Gastrocnemius medialis (tissue), 4 donors: ENCODE results near the gene YTHDF1. TPM values are rescaled to one million over a fixed set of nuclear protein-coding genes. Genes with fewer than 3 reads are reported as not detected.
"Not testable (repeated sequence)": the region's sequence is repeated elsewhere in the genome, so short reads cannot be mapped to it uniquely, and the experiment has no call there.

Experiments used
- ATAC-seq, 2 donors: fragments of 150-250 bp; one replicate each; pipeline ENCODE4 v1.9.1; 2016
- DNase-seq, 2 donors: peaks; one replicate each; pipeline ENCODE4 v3.0.0-alpha.2; 2019
- H3K27ac ChIP-seq, 4 donors: fragments of 200-600 bp; sonication (generic); 1 replicate in 1 of 4; 2 replicates in 3 of 4; pipeline ENCODE4 v1.5.1; 2016 to 2018; ENCODE audit warnings: mild to moderate bottlenecking in 2 of 4, moderate library complexity in 1 of 4
- H3K27me3 ChIP-seq, 3 donors: fragments of 200-600 bp; sonication (generic) in 2 of 3; 1 replicate in 1 of 3; 2 replicates in 2 of 3; pipeline versions ENCODE4 v1.5.1 to v1.6.0; 2016 to 2019; ENCODE audit warnings: mild to moderate bottlenecking in 1 of 3, moderate library complexity in 1 of 3
- H3K36me3 ChIP-seq, 2 donors: fragments of 200-600 bp; sonication (generic) in 1 of 2; one replicate each; pipeline ENCODE4 v1.5.1; 2017 to 2018
- H3K4me1 ChIP-seq, 2 donors: fragments of 200-600 bp; sonication (generic) in 1 of 2; one replicate each; pipeline ENCODE4 v1.5.1; 2016 to 2017; ENCODE audit warnings: mild to moderate bottlenecking in 2 of 2
- H3K4me3 ChIP-seq, 4 donors: fragments of 200-600 bp; sonication (generic) in 3 of 4; 1 replicate in 1 of 4; 2 replicates in 3 of 4; pipeline ENCODE4 v1.5.1; 2016 to 2019; ENCODE audit warnings: mild to moderate bottlenecking in 2 of 4
- H3K9me3 ChIP-seq, 3 donors: fragments of 200-600 bp; sonication (generic) in 2 of 3; 1 replicate in 1 of 3; 2 replicates in 2 of 3; pipeline ENCODE4 v1.5.1; 2016 to 2019
- CTCF ChIP-seq, 5 experiments: fragments of 450-650 bp in 3 of 5; fragments of 200-600 bp in 2 of 5; sonication (generic) in 2 of 5; IDR thresholded peaks in 4 of 5; conservative IDR thresholded peaks in 1 of 5; 1 replicate in 4 of 5; 2 replicates in 1 of 5; pipeline ENCODE4 v1.5.1; 2016 to 2019; ENCODE audit warnings: antibody characterized with exemption in 5 of 5, mild to moderate bottlenecking in 3 of 5, moderate library complexity in 3 of 5
- POLR2A ChIP-seq, 2 donors: fragments of 450-650 bp; IDR thresholded peaks; one replicate each; pipeline ENCODE4 v1.6.1; 2017; ENCODE audit warnings: antibody characterized with exemption in 2 of 2, mild to moderate bottlenecking in 2 of 2, moderate library complexity in 2 of 2
- in situ Hi-C, 4 donors: fragments of 200-750 bp; cut with MboI; loops; one replicate each; pipeline versions ENCODE4 v1.15.0 to v1.8.0; 2017; ENCODE audit warnings: low sequenced_read_pairs in 4 of 4
- intact Hi-C: fragments of 100-400 bp; cut with DNase I; formaldehyde crosslinking; loops from one replicate; pipeline ENCODE4 v1.15.1; 2023; ENCODE audit warnings: low total_unique reads
- total RNA-seq, 4 donors: library from RNA; depleted of rRNA; stranded (reverse); fragments of >200 nt; gene quantifications; one replicate each; pipeline versions ENCODE4 v1.1.0 to v1.2.3, GENCODE V29; 2016

The YTHDF1 gene
- total RNA-seq, 4 donors from 2014 or later, result 37.1 to 45.7 (median 40.4) TPM

GRCh38 chr20:63223826-63224207 lies 7.9 kb upstream of the YTHDF1 start:
- H3K36me3 ChIP-seq, result no peaks in the 10 kb centered on the region
- H3K4me1 ChIP-seq, result no peaks in the 10 kb centered on the region
- no peak overlapping the region for H3K27ac ChIP-seq
- intact Hi-C loops, result no loop called here
- H3K27me3 ChIP-seq, result peaks cover 0 to 5% (median 0%) of the 10 kb centered on the region in 3 donors
- H3K4me3 ChIP-seq, result no peak overlapping the region
- no peak for TF ChIP-seq CTCF (IDR thresholded peaks at IDR 0.05 in 4 of 5, conservative IDR thresholded peaks at IDR 0.05 in 1 of 5)
- TF ChIP-seq POLR2A (IDR thresholded peaks at IDR 0.05), result no peak
- DNase-seq (no peak), ATAC-seq (no peak)
- in situ Hi-C loops, result no loop called here
- no peaks in the 10 kb centered on the region for H3K9me3 ChIP-seq

GRCh38 chr20:63223121-63223825 lies 7.3 kb upstream of the YTHDF1 start:
- intact Hi-C loops, result no loop called here

GRCh38 chr20:63222541-63222940 lies 6.6 kb upstream of the YTHDF1 start:
- TF ChIP-seq POLR2A (IDR thresholded peaks at IDR 0.05), result no peak
- no peak for TF ChIP-seq CTCF (IDR thresholded peaks at IDR 0.05 in 4 of 5, conservative IDR thresholded peaks at IDR 0.05 in 1 of 5)
- H3K4me3 ChIP-seq, result no peak overlapping the region
- H3K9me3 ChIP-seq, result no peaks in the 10 kb centered on the region
- H3K27ac ChIP-seq, result no peak overlapping the region
- DNase-seq (no peak), ATAC-seq (no peak)
- intact Hi-C loops, result no loop called here
- no peaks in the 10 kb centered on the region for H3K36me3 ChIP-seq
- H3K27me3 ChIP-seq, result no peaks in the 10 kb centered on the region
- in situ Hi-C loops, result no loop called here
- no peaks in the 10 kb centered on the region for H3K4me1 ChIP-seq

More at GRCh38 chr20:63223121-63223825, 7.3 kb upstream of the YTHDF1 start:
- Histone ChIP-seq H3K27ac (no peak overlapping the region), H3K4me1 (no peaks in the 10 kb centered on the region), H3K4me3 (no peak overlapping the region), H3K9me3 (no peaks in the 10 kb centered on the region), H3K36me3 (no peaks in the 10 kb centered on the region), H3K27me3 (no peaks in the 10 kb centered on the region)
- in situ Hi-C loops, result no loop called here
- TF ChIP-seq POLR2A (IDR thresholded peaks at IDR 0.05) (no peak), CTCF (IDR thresholded peaks at IDR 0.05 in 4 of 5, conservative IDR thresholded peaks at IDR 0.05 in 1 of 5) (peak in 4 of 5 experiments; percentile 23 to 61 (median 52))
- peak; percentile 26 to 27 for ATAC-seq
- DNase-seq, result no peak

GRCh38 chr20:63221400-63222053 lies 5.6 kb upstream of the YTHDF1 start:
- H3K4me1 ChIP-seq, H3K9me3 ChIP-seq, ATAC-seq, H3K27ac ChIP-seq, H3K27me3 ChIP-seq, DNase-seq, intact Hi-C loops, H3K36me3 ChIP-seq, in situ Hi-C loops, H3K4me3 ChIP-seq: not testable (repeated sequence)

GRCh38 chr20:63220696-63221399 lies 4.9 kb upstream of the YTHDF1 start:
- in situ Hi-C loops (no loop called here), intact Hi-C loops (no loop called here)
- no peak for TF ChIP-seq POLR2A (IDR thresholded peaks at IDR 0.05)
- no peak for TF ChIP-seq CTCF (IDR thresholded peaks at IDR 0.05 in 4 of 5, conservative IDR thresholded peaks at IDR 0.05 in 1 of 5)
- H3K27ac ChIP-seq, result no peak overlapping the region
- H3K9me3 ChIP-seq, result no peaks in the 10 kb centered on the region
- peaks cover 6 to 7% of the 10 kb centered on the region in 2 donors for H3K4me1 ChIP-seq
- H3K4me3 ChIP-seq, result no peak overlapping the region
- H3K27me3 ChIP-seq, result no peaks in the 10 kb centered on the region
- ATAC-seq (no peak), DNase-seq (no peak)
- no peaks in the 10 kb centered on the region for H3K36me3 ChIP-seq
